ENCODE measurements around the gene ABCE1. TPM values are rescaled to one million over a fixed set of nuclear protein-coding genes. Genes with fewer than 3 reads are reported as not detected.
A peak's percentile ranks its signal among the peaks of the same experiment; 100 is the strongest.

The ABCE1 gene
- total RNA-seq, 1 experiment from 2014 or later = 153 TPM

GRCh38 chr4:145066063-145066501 is 32.0 kb upstream of the ABCE1 start:
- BruUV-seq (replicated peaks) = no TSS peak
- no peak overlapping the region for H3K4me2 ChIP-seq (ENCODE audit: low read length)
- H3K27ac ChIP-seq (ENCODE audit: low read length) = no peak overlapping the region

GRCh38 chr4:145069361-145069760 is 28.8 kb upstream of the ABCE1 start:
- Histone ChIP-seq H3K27ac (ENCODE audit: low read length) (no peak overlapping the region), H3K36me3 (ENCODE audit: low read depth, low read length) (peaks cover 4% of the 10 kb centered on the region; the same call in 1 of the 2 replicates), H3K9me3 (ENCODE audit: low read length) (no peaks in the 10 kb centered on the region), H3K4me2 (ENCODE audit: low read length) (0 out of 2 replicates have a peak overlapping the region, but pooled peaks have one; percentile 5), H2AFZ (ENCODE audit: low read length) (no peak overlapping the region), H3K4me3 (ENCODE audit: low read length) (no peak overlapping the region), H3K4me1 (ENCODE audit: insufficient read depth, low read length) (peaks cover 6% of the 10 kb centered on the region), H4K20me1 (ENCODE audit: low read length) (no peaks in the 10 kb centered on the region), H3F3A (ENCODE audit: low read length, unreplicated experiment) (no peaks in the 10 kb centered on the region), H3K9ac (ENCODE audit: low read length) (no peak overlapping the region), H3K27me3 (ENCODE audit: low read length) (no peaks in the 10 kb centered on the region), H3K9me2 (replicated peaks; ENCODE audit: low read length) (no peaks in the 10 kb centered on the region), H3K79me2 (ENCODE audit: low read length) (no peaks in the 10 kb centered on the region)
- no TSS peak for BruUV-seq (replicated peaks)
- ChIA-PET POLR2A (ENCODE audit: unreplicated experiment) (no interaction called here), CTCF (no interaction called here)
- DNase-seq (peak; percentile 71), ATAC-seq (peak; percentile 49)
- TF ChIP-seq CTCF (conservative IDR thresholded peaks at IDR 0.05; ENCODE audit: low read depth, low read length) = no peak
- intact Hi-C loops (cut with micrococcal nuclease) = loop anchor here (10.0 kb wide), 1 partner anchor 315 kb away; no protein-coding TSS in a partner anchor

More at GRCh38 chr4:145066063-145066501, 32.0 kb upstream of the ABCE1 start:
- no peaks in the 10 kb centered on the region for H3K79me2 ChIP-seq (ENCODE audit: low read length)
- H3K4me3 ChIP-seq (ENCODE audit: low read length) = no peak overlapping the region
- no peaks in the 10 kb centered on the region for H4K20me1 ChIP-seq (ENCODE audit: low read length)
- ChIA-PET POLR2A (ENCODE audit: unreplicated experiment) (no interaction called here), CTCF (no interaction called here)
- TF ChIP-seq EZH2phosphoT487 (IDR thresholded peaks at IDR 0.05; ENCODE audit: borderline replicate concordance, low read length) = no peak
- TF ChIP-seq CTCF (conservative IDR thresholded peaks at IDR 0.05; ENCODE audit: low read depth, low read length) = no peak
- TF ChIP-seq EZH2 (IDR thresholded peaks at IDR 0.05; ENCODE audit: low read length, unreplicated experiment) = no peak
- no peaks in the 10 kb centered on the region for H3K27me3 ChIP-seq (ENCODE audit: low read length)
- intact Hi-C loops (cut with micrococcal nuclease) = loop anchor here (10.0 kb wide), 1 partner anchor 311 kb away; no protein-coding TSS in a partner anchor
- no peak overlapping the region for H2AFZ ChIP-seq (ENCODE audit: low read length)
- H3K9me2 ChIP-seq (replicated peaks; ENCODE audit: low read length) = no peaks in the 10 kb centered on the region
- H3F3A ChIP-seq (ENCODE audit: low read length, unreplicated experiment) = no peaks in the 10 kb centered on the region
- H3K9me3 ChIP-seq (ENCODE audit: low read length) = no peaks in the 10 kb centered on the region
- DNase-seq (no peak), ATAC-seq (peak; percentile 51)
- peaks cover 4% of the 10 kb centered on the region; the same call in 1 of the 2 replicates for H3K36me3 ChIP-seq (ENCODE audit: low read depth, low read length)
- H3K9ac ChIP-seq (ENCODE audit: low read length) = no peak overlapping the region
- H3K4me1 ChIP-seq (ENCODE audit: insufficient read depth, low read length) = peaks cover 6% of the 10 kb centered on the region

DNA sequence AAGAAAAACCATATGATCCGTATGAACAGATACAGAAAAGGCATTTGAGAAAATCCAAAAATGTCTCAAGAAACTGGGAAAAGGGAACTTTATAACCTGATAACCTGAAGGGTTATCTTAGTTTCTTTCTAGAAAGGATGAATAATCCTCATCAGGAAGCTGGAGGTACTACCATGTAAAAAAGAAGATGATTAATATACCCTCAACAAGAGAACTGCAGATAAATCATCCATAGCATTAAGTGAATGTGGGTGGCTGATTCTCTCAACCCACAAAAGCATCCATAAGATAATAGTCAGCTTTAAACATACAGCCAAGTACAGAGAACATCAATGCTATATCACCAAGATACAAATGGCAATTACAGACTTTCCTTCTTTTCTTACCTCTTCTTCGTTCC is 26.6 kb upstream of the ABCE1 start:
- intact Hi-C loops (cut with micrococcal nuclease) = no loop called here
- no peak overlapping the region for H3K27ac ChIP-seq (ENCODE audit: low read length)
- TF ChIP-seq EZH2 (IDR thresholded peaks at IDR 0.05; ENCODE audit: low read length, unreplicated experiment) (no peak), CTCF (conservative IDR thresholded peaks at IDR 0.05; ENCODE audit: low read depth, low read length) (no peak), EZH2phosphoT487 (IDR thresholded peaks at IDR 0.05; ENCODE audit: borderline replicate concordance, low read length) (no peak)
- H3K4me3 ChIP-seq (ENCODE audit: low read length) = no peak overlapping the region
- 0 out of 2 replicates have a peak, but pooled peaks cover 11% of the 10 kb centered on the region for H3K79me2 ChIP-seq (ENCODE audit: low read length)
- H3K27me3 ChIP-seq (ENCODE audit: low read length) = no peaks in the 10 kb centered on the region
- H3F3A ChIP-seq (ENCODE audit: low read length, unreplicated experiment) = no peaks in the 10 kb centered on the region
- no peak for DNase-seq
- H3K9me2 ChIP-seq (replicated peaks; ENCODE audit: low read length) = no peaks in the 10 kb centered on the region
- H3K36me3 ChIP-seq (ENCODE audit: low read depth, low read length) = peaks cover 6% of the 10 kb centered on the region; the same call in 1 of the 2 replicates
- peaks cover 6% of the 10 kb centered on the region for H3K4me1 ChIP-seq (ENCODE audit: insufficient read depth, low read length)
- no peak overlapping the region for H3K9ac ChIP-seq (ENCODE audit: low read length)
- H4K20me1 ChIP-seq (ENCODE audit: low read length) = no peaks in the 10 kb centered on the region
- ChIA-PET POLR2A (ENCODE audit: unreplicated experiment) (no interaction called here), CTCF (no interaction called here)
- no TSS peak for BruUV-seq (replicated peaks)
- no peaks in the 10 kb centered on the region for H3K9me3 ChIP-seq (ENCODE audit: low read length)
- H3K4me2 ChIP-seq (ENCODE audit: low read length) = no peak overlapping the region
- ATAC-seq = no peak
- no peak overlapping the region for H2AFZ ChIP-seq (ENCODE audit: low read length)

Data from PC-3 (cell line).